HepG2 (cell line): Measurements from ENCODE around the gene CIT. TPM values are rescaled to one million over a fixed set of nuclear protein-coding genes. Genes with fewer than 3 reads are reported as not detected.

Experiments used
- ATAC-seq: fragments of 200-7000 bp; cut with Tn5 transposase; 3 replicates; pipeline ENCODE4 v1.9.1; 2020; ENCODE audit warnings: mild to moderate bottlenecking, moderate library complexity
- BruUV-seq: library from RNA; stranded (reverse); fragments of 400-500 nt; replicated peaks from 2 replicates; lab custom pipeline; 2021; lab: Mats Ljungman, UMichigan
- CTCF ChIA-PET: fragments of 300-600 bp; formaldehyde crosslinking; extraction: SDS; loops from one replicate; lab custom pipeline; 2021; ENCODE audit warnings: low total read pairs, inconsistent platforms, low intra/inter-chr PET ratio; lab: Yijun Ruan, JAX
- POLR2A ChIA-PET: fragments of 350-600 bp; sonication (Branson Sonifier 250); formaldehyde crosslinking; loops from one replicate; lab custom pipeline; 2020; ENCODE audit warnings: antibody characterized with exemption, inconsistent platforms; lab: Yijun Ruan, JAX
- DNase-seq: peaks from one replicate; pipeline ENCODE4 v3.0.0-alpha.2; 2015; ENCODE audit warnings: low spot score
- FAIRE-seq: peaks from 3 replicates; lab custom pipeline; 2011; peaks lifted over from hg19 to GRCh38; lab: Jason Lieb, UNC
- H2AFZ ChIP-seq: one replicate; pipeline ENCODE4 v1.6.1; 2011; ENCODE audit warnings: low read length, inconsistent platforms
- H3K27ac ChIP-seq: fragments of 300-600 bp; 3 replicates; pipeline ENCODE4 v1.8.0; 2011; ENCODE audit warnings: mixed run types, mild to moderate bottlenecking, mixed read lengths, low read length, inconsistent platforms; ENCODE audit not compliant: insufficient read depth; ENCODE audit errors: extremely low read length
- H3K27me3 ChIP-seq, 2 experiments: fragments of 200-600 bp in 1 of 2; 2 replicates in 1 of 2; 3 replicates in 1 of 2; pipeline versions ENCODE4 v1.6.0 to v1.8.0; 2011; ENCODE audit warnings: low read length in 2 of 2, mild to moderate bottlenecking in 2 of 2, moderate library complexity in 2 of 2, inconsistent platforms in 1 of 2; ENCODE audit not compliant: insufficient read depth in 2 of 2, control insufficient read depth in 1 of 2
- H3K36me3 ChIP-seq, 2 experiments: fragments of 200-600 bp in 1 of 2; replicated peaks in 1 of 2; 2 replicates in 1 of 2; 3 replicates in 1 of 2; pipeline versions ENCODE4 v1.5.1 to v1.8.0; 2011; ENCODE audit warnings: low read length in 2 of 2, inconsistent platforms in 1 of 2; ENCODE audit not compliant: insufficient read depth in 2 of 2, control insufficient read depth in 1 of 2
- H3K4me1 ChIP-seq: 2 replicates; pipeline ENCODE4 v1.5.1; 2012; ENCODE audit warnings: low read length, inconsistent platforms; ENCODE audit not compliant: insufficient read depth
- H3K4me2 ChIP-seq: 2 replicates; pipeline ENCODE4 v1.6.0; 2011; ENCODE audit warnings: low read depth, low read length, inconsistent platforms
- H3K4me3 ChIP-seq, 3 experiments: fragments of 200-600 bp in 1 of 3; sonication (generic), shearing (Covaris generic) in 1 of 3; replicated peaks in 1 of 3; 2 replicates each; pipeline ENCODE4 v1.5.1; 2011 to 2016; ENCODE audit warnings: low read length in 3 of 3, inconsistent platforms in 2 of 3, low read depth in 2 of 3, mild to moderate bottlenecking in 2 of 3, control low read depth in 1 of 3, mixed read lengths in 1 of 3; ENCODE audit not compliant: insufficient read depth in 1 of 3
- H3K79me2 ChIP-seq: one replicate; pipeline ENCODE4 v1.6.1; 2011; ENCODE audit warnings: low read length, inconsistent platforms; ENCODE audit not compliant: insufficient read depth
- H3K9ac ChIP-seq: 2 replicates; pipeline ENCODE4 v1.6.0; 2011; ENCODE audit warnings: mild to moderate bottlenecking, low read depth, low read length, inconsistent platforms; ENCODE audit not compliant: insufficient read depth
- H3K9me3 ChIP-seq: 2 replicates; pipeline ENCODE4 v1.5.1; 2012; ENCODE audit warnings: mild to moderate bottlenecking, low read length
- H4K20me1 ChIP-seq: 2 replicates; pipeline ENCODE4 v1.6.0; 2011; ENCODE audit warnings: inconsistent platforms, mild to moderate bottlenecking, low read length, moderate library complexity; ENCODE audit not compliant: insufficient read depth
- MTA1 ChIP-seq: sonication (generic); formaldehyde crosslinking; IDR thresholded peaks from 2 replicates; pipeline ENCODE4 v1.4.0; 2020; ENCODE audit warnings: missing genetic modification reagents, mild to moderate bottlenecking, borderline replicate concordance
- SNRNP70 ChIP-seq: fragments of 200-400 bp; formaldehyde crosslinking; IDR thresholded peaks from 2 replicates; pipeline ENCODE4 v1.6.1; 2017; ENCODE audit warnings: mild to moderate bottlenecking, low read depth, low read length, moderate library complexity
- TEF ChIP-seq: sonication (generic); formaldehyde crosslinking; IDR thresholded peaks from 2 replicates; pipeline ENCODE4 v1.5.0; 2020; ENCODE audit warnings: missing genetic modification reagents
- TOPORS ChIP-seq: sonication (generic); formaldehyde crosslinking; IDR thresholded peaks from 2 replicates; pipeline ENCODE4 v1.8.0; 2023; ENCODE audit warnings: mild to moderate bottlenecking, missing genetic modification reagents
- ZNF597 ChIP-seq: sonication (generic); formaldehyde crosslinking; IDR thresholded peaks from 2 replicates; pipeline ENCODE4 v1.5.0; 2020; ENCODE audit warnings: missing genetic modification reagents
- ZNF775 ChIP-seq: sonication (generic); formaldehyde crosslinking; IDR thresholded peaks from 2 replicates; pipeline ENCODE4 v1.4.0; 2020; ENCODE audit warnings: missing genetic modification reagents, mild to moderate bottlenecking, moderate library complexity, borderline replicate concordance
- ZSCAN30 ChIP-seq: sonication (generic); formaldehyde crosslinking; IDR thresholded peaks from 2 replicates; pipeline ENCODE4 v1.5.0; 2020; ENCODE audit warnings: mild to moderate bottlenecking, missing genetic modification reagents
- WGBS: methylation state at CpG from one replicate; pipeline ENCODE4 v1.1.6; 2017; ENCODE audit warnings: low lambda C conversion rate; 5-methylcytosine and 5-hydroxymethylcytosine counted together
- in situ Hi-C: cut with HindIII; loops from 2 replicates; pipeline ENCODE4 v1.10.0; 2017; ENCODE audit warnings: low pct_unique_long_range_greater_than_20kb; ENCODE audit not compliant: extremely low pct_ligation_motif_present
- intact Hi-C: fragments of 100-400 bp; cut with micrococcal nuclease; formaldehyde crosslinking; loops from one replicate; pipeline ENCODE4 v1.10.0; 2022; ENCODE audit not compliant: unreplicated experiment
- polyA plus RNA-seq, 8 experiments: library from polyadenylated mRNA; depleted of rRNA in 3 of 8; stranded (reverse) in 7 of 8; unstranded in 1 of 8; fragments of >200 nt; fragmentation: Illumina TruSeq in 4 of 8; extraction: Trizol in 4 of 8; gene quantifications; 2 replicates each; pipeline versions ENCODE4 v1.2.1 to v1.2.3, GENCODE V29; 2011 to 2016; ENCODE audit warnings: low read depth in 4 of 8, missing spikeins in 1 of 8, mixed read lengths in 1 of 8; ENCODE audit not compliant: insufficient read depth in 1 of 8
- total RNA-seq, 5 experiments: library from RNA; depleted of rRNA; stranded (reverse); fragments of >200 nt; fragmentation: Illumina TruSeq; extraction: Trizol; gene quantifications; 2 replicates each; pipeline ENCODE4 v1.2.3, GENCODE V29; 2016; ENCODE audit warnings: low read depth in 1 of 5
- TF ChIP-seq, protein P1 (sequence below): sonication (generic); formaldehyde crosslinking; IDR thresholded peaks from 2 replicates; pipeline ENCODE4 v1.4.0; 2020; ENCODE audit warnings: low read depth, mild to moderate bottlenecking, missing genetic modification reagents

CIT gene
- total and polyA plus RNA-seq, 2 of the 13 experiments (the other 11 are each of a cell fraction or from before 2014, with no cell fraction given) = 7.7 to 11.7 TPM

DNA sequence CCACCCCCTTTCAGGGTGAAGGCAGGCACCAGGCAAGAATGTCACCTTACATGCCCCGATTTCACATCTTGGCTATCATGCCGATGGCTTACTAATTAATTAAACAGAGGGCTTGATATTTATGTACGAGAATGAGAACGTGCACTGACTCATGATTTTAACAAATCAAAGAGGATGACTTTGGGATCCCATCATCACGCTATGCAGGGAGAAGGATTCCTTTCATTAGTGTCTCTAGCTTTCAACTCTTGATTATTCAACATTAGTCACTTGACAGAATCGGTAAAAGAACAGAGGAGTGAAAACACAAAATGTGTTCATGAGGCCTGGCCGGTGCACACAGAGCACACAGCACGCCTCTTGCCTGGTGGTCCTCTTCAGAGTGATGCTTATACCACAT, 128.6 kb downstream of the CIT start:
- Histone ChIP-seq H3K9me3 (peaks cover 24% of the 10 kb centered on the region), H3K27ac (no peak overlapping the region), H4K20me1 (no peaks in the 10 kb centered on the region), H3K4me2 (no peak overlapping the region), H3K27me3 (no peaks in the 10 kb centered on the region), H3K9ac (no peak overlapping the region), H3K36me3 (peaks cover 8 to 54% of the 10 kb centered on the region in 2 experiments; a peak in 4 of 5 replicates), H3K79me2 (no peaks in the 10 kb centered on the region), H3K4me1 (no peaks in the 10 kb centered on the region), H2AFZ (no peak overlapping the region), H3K4me3 (no peak overlapping the region)
- BruUV-seq = no TSS peak
- ATAC-seq = no peak
- in situ Hi-C loops (no loop called here), intact Hi-C loops (no loop called here)
- ChIA-PET CTCF (no interaction called here), POLR2A (no interaction called here)
- DNase-seq = no peak
- 98% methylated on average over 8 of the region's 8 CpGs for WGBS
- no peak for FAIRE-seq
- TF ChIP-seq MTA1 (no peak), TOPORS (no peak), ZSCAN30 (CRISPR knock-in tag) (no peak), SNRNP70 (no peak), ZNF775 (CRISPR knock-in tag) (no peak), ZNF597 (CRISPR knock-in tag) (no peak), TEF (CRISPR knock-in tag) (no peak)
- TF ChIP-seq, protein P1, sequence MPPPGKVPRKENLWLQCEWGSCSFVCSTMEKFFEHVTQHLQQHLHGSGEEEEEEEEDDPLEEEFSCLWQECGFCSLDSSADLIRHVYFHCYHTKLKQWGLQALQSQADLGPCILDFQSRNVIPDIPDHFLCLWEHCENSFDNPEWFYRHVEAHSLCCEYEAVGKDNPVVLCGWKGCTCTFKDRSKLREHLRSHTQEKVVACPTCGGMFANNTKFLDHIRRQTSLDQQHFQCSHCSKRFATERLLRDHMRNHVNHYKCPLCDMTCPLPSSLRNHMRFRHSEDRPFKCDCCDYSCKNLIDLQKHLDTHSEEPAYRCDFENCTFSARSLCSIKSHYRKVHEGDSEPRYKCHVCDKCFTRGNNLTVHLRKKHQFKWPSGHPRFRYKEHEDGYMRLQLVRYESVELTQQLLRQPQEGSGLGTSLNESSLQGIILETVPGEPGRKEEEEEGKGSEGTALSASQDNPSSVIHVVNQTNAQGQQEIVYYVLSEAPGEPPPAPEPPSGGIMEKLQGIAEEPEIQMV = no peak
